GM19438 (cell line): ENCODE results near the gene TARS2.

Experiments
- ATAC-seq: cut with Tn5 transposase; IDR thresholded peaks from one replicate; pipeline ENCODE4 v1.9.1; 2021; ENCODE audit warnings: low read depth; ENCODE audit not compliant: unreplicated experiment

Gene TARS2

GRCh38 chr1:150535511-150536287, 48.5 kb downstream of the TARS2 start:
- no peak for ATAC-seq

GRCh38 chr1:150536836-150537731, 49.9 kb downstream of the TARS2 start:
- no peak for ATAC-seq

- no peak for ATAC-seq
These were observed 50.8 kb downstream of the TARS2 start for GRCh38 chr1:150537732-150538684.

- ATAC-seq, result no peak
These were observed 56.4 kb downstream of the TARS2 start for GRCh38 chr1:150543500-150544143.

GRCh38 chr1:150544204-150544603, 57.0 kb downstream of the TARS2 start:
- no peak for ATAC-seq

GRCh38 chr1:150545486-150546032, 58.3 kb downstream of the TARS2 start:
- no peak for ATAC-seq

GRCh38 chr1:150546294-150546937, 59.2 kb downstream of the TARS2 start:
- no peak for ATAC-seq

- no peak for ATAC-seq
These were observed 61.1 kb downstream of the TARS2 start for GRCh38 chr1:150548324-150548631.

GRCh38 chr1:150548632-150549495, 61.6 kb downstream of the TARS2 start, which contains the start of gene ADAMTSL4:
ADAMTSL4 (plus strand) TSS chr1:150549408; CDS start chr1:150552289, 2,881 bp downstream.
- ATAC-seq, result peak; percentile 63

- ATAC-seq, result no peak
These were observed 62.4 kb downstream of the TARS2 start for GRCh38 chr1:150549496-150550221.

- no peak for ATAC-seq
These were observed 63.2 kb downstream of the TARS2 start for GRCh38 chr1:150550222-150551050.

GRCh38 chr1:150551051-150551783, 64.0 kb downstream of the TARS2 start:
- no peak for ATAC-seq

- no peak for ATAC-seq
These were observed 64.5 kb downstream of the TARS2 start for GRCh38 chr1:150551784-150552127.

- no peak for ATAC-seq
These were observed 65.1 kb downstream of the TARS2 start for GRCh38 chr1:150552128-150552910.

GRCh38 chr1:150552911-150553289, 65.7 kb downstream of the TARS2 start:
- no peak for ATAC-seq
